Stomach smooth muscle (tissue), 2 donors: ENCODE data around the gene GPBP1.
"Not testable (repeated sequence)": the region's sequence is repeated elsewhere in the genome, so short reads cannot be mapped to it uniquely, and the experiment has no call there.

ENCODE experiments used
- H3K27ac ChIP-seq: one replicate; pipeline ENCODE4 v1.7.0; 2013; ENCODE audit warnings: mild to moderate bottlenecking, low read length, inconsistent platforms
- H3K27me3 ChIP-seq, 2 donors: one replicate each; pipeline ENCODE4 v1.7.0; 2013; ENCODE audit warnings: low read length in 2 of 2; ENCODE audit not compliant: insufficient read depth in 2 of 2, control insufficient read depth in 1 of 2
- H3K36me3 ChIP-seq, 2 donors: one replicate each; pipeline ENCODE4 v1.7.0; 2013; ENCODE audit warnings: low read length in 2 of 2; ENCODE audit not compliant: control insufficient read depth in 2 of 2, insufficient read depth in 2 of 2
- H3K4me1 ChIP-seq: one replicate; pipeline ENCODE4 v1.7.0; 2013; ENCODE audit warnings: low read length; ENCODE audit not compliant: control insufficient read depth, insufficient read depth
- H3K4me3 ChIP-seq, 2 donors: one replicate each; pipeline ENCODE4 v1.7.0; 2013; ENCODE audit warnings: low read length in 2 of 2
- H3K9ac ChIP-seq, 2 donors: one replicate each; pipeline ENCODE4 v1.7.0; 2013; ENCODE audit warnings: low read length in 2 of 2, mild to moderate bottlenecking in 1 of 2
- H3K9me3 ChIP-seq, 2 donors: one replicate each; pipeline ENCODE4 v1.7.0; 2013; ENCODE audit warnings: low read length in 2 of 2; ENCODE audit not compliant: control insufficient read depth in 2 of 2
- donor health status: healthy.
- donor health status: Pancreatic carcinoma.

Gene GPBP1

GRCh38 chr5:57173319-57174127 lies at the start of gene GPBP1:
Gene GPBP1 (plus strand): TSS chr5:57174059. CDS start chr5:57214131, 40,072 bp downstream.
- H3K9me3 ChIP-seq, result no peaks in the 10 kb centered on the region
- peak within 1 kb of the TSS; percentile 99 for H3K27ac ChIP-seq
- no peaks in the 10 kb centered on the region for H3K36me3 ChIP-seq
- peaks cover 11% of the 10 kb centered on the region for H3K4me1 ChIP-seq
- no peaks in the 10 kb centered on the region for H3K27me3 ChIP-seq
- H3K9ac ChIP-seq, result peak within 1 kb of the TSS; percentile 96 to 99
- peak within 1 kb of the TSS; percentile 91 to 96 for H3K4me3 ChIP-seq

- H3K27ac ChIP-seq, result no peak overlapping the region
These were observed 45.5 kb upstream of the GPBP1 start for GRCh38 chr5:57128325-57128724.

GRCh38 chr5:57133574-57133973 lies 40.3 kb upstream of the GPBP1 start:
- H3K9ac ChIP-seq, result no peak overlapping the region
- no peaks in the 10 kb centered on the region for H3K36me3 ChIP-seq
- H3K9me3 ChIP-seq, result no peaks in the 10 kb centered on the region
- H3K4me3 ChIP-seq, result no peak overlapping the region
- H3K27me3 ChIP-seq, result no peaks in the 10 kb centered on the region
- H3K27ac ChIP-seq, result no peak overlapping the region
- H3K4me1 ChIP-seq, result no peaks in the 10 kb centered on the region

More at GRCh38 chr5:57128325-57128724, 45.5 kb upstream of the GPBP1 start:
- Histone ChIP-seq H3K4me3 (no peak overlapping the region), H3K9ac (no peak overlapping the region), H3K4me1 (no peaks in the 10 kb centered on the region), H3K36me3 (no peaks in the 10 kb centered on the region), H3K9me3 (no peaks in the 10 kb centered on the region), H3K27me3 (no peaks in the 10 kb centered on the region)

GRCh38 chr5:57137401-57137800 lies 36.5 kb upstream of the GPBP1 start:
- H3K9me3 ChIP-seq, result no peaks in the 10 kb centered on the region
- no peak overlapping the region for H3K27ac ChIP-seq
- H3K4me1 ChIP-seq, result no peaks in the 10 kb centered on the region
- no peak overlapping the region for H3K4me3 ChIP-seq
- no peaks in the 10 kb centered on the region for H3K36me3 ChIP-seq
- no peak overlapping the region for H3K9ac ChIP-seq
- H3K27me3 ChIP-seq, result no peaks in the 10 kb centered on the region

GRCh38 chr5:57152316-57152715 lies 21.5 kb upstream of the GPBP1 start:
- no peaks in the 10 kb centered on the region for H3K36me3 ChIP-seq
- H3K27me3 ChIP-seq, result no peaks in the 10 kb centered on the region
- no peak overlapping the region for H3K4me3 ChIP-seq
- H3K27ac ChIP-seq, result no peak overlapping the region
- H3K9ac ChIP-seq, result no peak overlapping the region
- H3K9me3 ChIP-seq, result peaks cover 0 to 1% of the 10 kb centered on the region in 2 donors
- H3K4me1 ChIP-seq, result no peaks in the 10 kb centered on the region

- H3K27me3 ChIP-seq, result no peaks in the 10 kb centered on the region
- peaks cover 4 to 6% of the 10 kb centered on the region in 2 donors for H3K9me3 ChIP-seq
- H3K36me3 ChIP-seq, result no peaks in the 10 kb centered on the region
- H3K4me3 ChIP-seq, result no peak overlapping the region
- no peaks in the 10 kb centered on the region for H3K4me1 ChIP-seq
- no peak overlapping the region for H3K27ac ChIP-seq
- no peak overlapping the region for H3K9ac ChIP-seq
These were observed 18.8 kb upstream of the GPBP1 start for GRCh38 chr5:57155033-57155432.

GRCh38 chr5:57157131-57157530 lies 16.7 kb upstream of the GPBP1 start:
- H3K36me3 ChIP-seq, result no peaks in the 10 kb centered on the region
- H3K4me3 ChIP-seq, result no peak overlapping the region
- H3K9ac ChIP-seq, result no peak overlapping the region
- peaks cover 4 to 6% of the 10 kb centered on the region in 2 donors for H3K9me3 ChIP-seq
- H3K4me1 ChIP-seq, result no peaks in the 10 kb centered on the region
- no peaks in the 10 kb centered on the region for H3K27me3 ChIP-seq
- H3K27ac ChIP-seq, result no peak overlapping the region

- H3K27me3 ChIP-seq, result no peaks in the 10 kb centered on the region
- no peak overlapping the region for H3K4me3 ChIP-seq
- no peaks in the 10 kb centered on the region for H3K36me3 ChIP-seq
- H3K9me3 ChIP-seq, result peaks cover 4 to 6% of the 10 kb centered on the region in 2 donors
- no peaks in the 10 kb centered on the region for H3K4me1 ChIP-seq
- H3K9ac ChIP-seq, result no peak overlapping the region
- H3K27ac ChIP-seq, result no peak overlapping the region
These were observed 16.2 kb upstream of the GPBP1 start for GRCh38 chr5:57157666-57158065.

GRCh38 chr5:57163553-57164006 lies 10.3 kb upstream of the GPBP1 start:
- H3K27ac ChIP-seq, result no peak overlapping the region
- no peak overlapping the region for H3K4me3 ChIP-seq
- no peaks in the 10 kb centered on the region for H3K27me3 ChIP-seq
- H3K9me3 ChIP-seq, result no peaks in the 10 kb centered on the region
- no peaks in the 10 kb centered on the region for H3K4me1 ChIP-seq
- no peaks in the 10 kb centered on the region for H3K36me3 ChIP-seq
- H3K9ac ChIP-seq, result no peak overlapping the region

- H3K27me3 ChIP-seq, result no peaks in the 10 kb centered on the region
- no peaks in the 10 kb centered on the region for H3K9me3 ChIP-seq
- H3K4me3 ChIP-seq, result no peak overlapping the region
- H3K9ac ChIP-seq, result no peak overlapping the region
- H3K4me1 ChIP-seq, result no peaks in the 10 kb centered on the region
- H3K27ac ChIP-seq, result no peak overlapping the region
- H3K36me3 ChIP-seq, result no peaks in the 10 kb centered on the region
These were observed 9.7 kb upstream of the GPBP1 start for GRCh38 chr5:57164124-57164523.

GRCh38 chr5:57165171-57165570 lies 8.7 kb upstream of the GPBP1 start:
- not testable (repeated sequence) for H3K9me3 ChIP-seq, H3K4me3 ChIP-seq, H3K27ac ChIP-seq, H3K9ac ChIP-seq, H3K36me3 ChIP-seq, H3K4me1 ChIP-seq, H3K27me3 ChIP-seq
